ENCODE data around the gene CDC6.

The CDC6 gene

DNA sequence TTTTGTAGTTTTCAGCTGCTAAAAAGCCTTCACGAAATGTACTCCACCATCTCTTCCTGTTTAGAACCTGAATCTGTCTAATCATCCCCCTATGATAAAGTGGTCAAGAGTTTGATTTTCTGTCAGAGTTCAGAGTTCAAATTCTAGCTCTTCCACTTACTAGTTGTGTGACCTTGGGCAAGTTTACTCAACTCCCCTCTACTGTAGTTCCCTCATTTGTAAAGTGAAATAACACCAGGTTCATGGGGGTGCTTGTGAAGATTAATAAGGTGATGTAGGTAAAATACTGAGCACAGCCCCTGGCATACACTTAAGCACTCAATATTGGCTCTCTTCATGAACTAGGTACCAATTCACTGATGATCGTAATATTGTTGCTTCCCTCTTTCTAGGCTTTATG is 1.2 kb upstream of the CDC6 start:
- TF ChIP-seq, protein P1, sequence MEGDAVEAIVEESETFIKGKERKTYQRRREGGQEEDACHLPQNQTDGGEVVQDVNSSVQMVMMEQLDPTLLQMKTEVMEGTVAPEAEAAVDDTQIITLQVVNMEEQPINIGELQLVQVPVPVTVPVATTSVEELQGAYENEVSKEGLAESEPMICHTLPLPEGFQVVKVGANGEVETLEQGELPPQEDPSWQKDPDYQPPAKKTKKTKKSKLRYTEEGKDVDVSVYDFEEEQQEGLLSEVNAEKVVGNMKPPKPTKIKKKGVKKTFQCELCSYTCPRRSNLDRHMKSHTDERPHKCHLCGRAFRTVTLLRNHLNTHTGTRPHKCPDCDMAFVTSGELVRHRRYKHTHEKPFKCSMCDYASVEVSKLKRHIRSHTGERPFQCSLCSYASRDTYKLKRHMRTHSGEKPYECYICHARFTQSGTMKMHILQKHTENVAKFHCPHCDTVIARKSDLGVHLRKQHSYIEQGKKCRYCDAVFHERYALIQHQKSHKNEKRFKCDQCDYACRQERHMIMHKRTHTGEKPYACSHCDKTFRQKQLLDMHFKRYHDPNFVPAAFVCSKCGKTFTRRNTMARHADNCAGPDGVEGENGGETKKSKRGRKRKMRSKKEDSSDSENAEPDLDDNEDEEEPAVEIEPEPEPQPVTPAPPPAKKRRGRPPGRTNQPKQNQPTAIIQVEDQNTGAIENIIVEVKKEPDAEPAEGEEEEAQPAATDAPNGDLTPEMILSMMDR (IDR thresholded peaks at IDR 0.05; ENCODE audit: control insufficient read depth, extremely low read depth, insufficient read depth): no peak
- DNase-seq (ENCODE audit: low read depth): no peak

GRCh38 chr17:40287159-40287493 is 553 bp upstream of the CDC6 start:
- TF ChIP-seq, protein P1 (IDR thresholded peaks at IDR 0.05; ENCODE audit: control insufficient read depth, extremely low read depth, insufficient read depth): no peak
- peak overlapping the region; percentile 11; the same call in 1 of the 2 replicates for H3K4me3 ChIP-seq (ENCODE audit: low read depth, low read length)
- DNase-seq (ENCODE audit: low read depth): no peak

More for the DNA sequence above, 1.2 kb upstream of the CDC6 start:
- no peak overlapping the region for H3K4me3 ChIP-seq (ENCODE audit: low read depth, low read length)

DNA sequence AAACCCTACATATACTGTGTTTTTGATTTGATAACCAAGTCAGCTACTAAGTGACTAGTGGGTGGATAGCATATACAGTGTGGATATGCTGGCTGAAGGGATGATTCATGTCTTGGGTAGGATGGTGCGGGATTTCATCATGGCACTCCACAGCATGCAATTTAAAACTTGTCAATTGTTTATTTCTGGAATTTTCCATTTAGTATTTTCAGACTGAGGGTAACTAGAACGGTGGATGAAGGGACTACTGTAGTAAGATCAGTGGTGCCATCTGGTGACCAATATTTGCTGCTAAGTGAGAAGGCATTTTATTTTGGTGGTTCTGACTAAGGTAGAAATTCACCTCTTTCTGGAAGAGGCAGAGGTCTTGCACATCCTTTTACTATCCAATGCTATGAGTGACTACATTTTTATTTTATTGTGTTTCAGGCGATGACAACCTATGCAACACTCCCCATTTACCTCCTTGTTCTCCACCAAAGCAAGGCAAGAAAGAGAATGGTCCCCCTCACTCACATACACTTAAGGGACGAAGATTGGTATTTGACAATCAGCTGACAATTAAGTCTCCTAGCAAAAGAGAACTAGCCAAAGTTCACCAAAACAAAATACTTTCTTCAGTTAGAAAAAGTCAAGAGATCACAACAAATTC is 3.1 kb downstream of the CDC6 start:
- H3K4me3 ChIP-seq (ENCODE audit: low read depth, low read length): no peak overlapping the region
- DNase-seq (ENCODE audit: low read depth): peak; percentile 41
- TF ChIP-seq, protein P1 (IDR thresholded peaks at IDR 0.05; ENCODE audit: control insufficient read depth, extremely low read depth, insufficient read depth): peak; percentile 74

DNA sequence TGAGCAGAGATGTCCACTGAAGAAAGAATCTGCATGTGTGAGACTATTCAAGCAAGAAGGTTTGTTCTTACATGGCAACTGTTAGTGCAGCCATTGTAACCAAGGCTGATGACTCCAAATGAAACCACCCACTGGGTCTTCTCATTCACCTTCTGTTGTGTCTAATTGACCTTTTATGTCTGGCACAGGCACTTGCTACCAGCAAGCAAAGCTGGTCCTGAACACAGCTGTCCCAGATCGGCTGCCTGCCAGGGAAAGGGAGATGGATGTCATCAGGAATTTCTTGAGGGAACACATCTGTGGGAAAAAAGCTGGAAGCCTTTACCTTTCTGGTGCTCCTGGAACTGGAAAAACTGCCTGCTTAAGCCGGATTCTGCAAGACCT is 3.6 kb downstream of the CDC6 start:
- TF ChIP-seq, protein P1 (IDR thresholded peaks at IDR 0.05; ENCODE audit: control insufficient read depth, extremely low read depth, insufficient read depth): no peak
- H3K4me3 ChIP-seq (ENCODE audit: low read depth, low read length): no peak overlapping the region
- DNase-seq (ENCODE audit: low read depth): no peak

- no peak overlapping the region for H3K4me3 ChIP-seq (ENCODE audit: low read depth, low read length)
- no peak for DNase-seq (ENCODE audit: low read depth)
- TF ChIP-seq, protein P1 (IDR thresholded peaks at IDR 0.05; ENCODE audit: control insufficient read depth, extremely low read depth, insufficient read depth): no peak
Observed at GRCh38 chr17:40293363-40293762, 5.7 kb downstream of the CDC6 start.

DNA sequence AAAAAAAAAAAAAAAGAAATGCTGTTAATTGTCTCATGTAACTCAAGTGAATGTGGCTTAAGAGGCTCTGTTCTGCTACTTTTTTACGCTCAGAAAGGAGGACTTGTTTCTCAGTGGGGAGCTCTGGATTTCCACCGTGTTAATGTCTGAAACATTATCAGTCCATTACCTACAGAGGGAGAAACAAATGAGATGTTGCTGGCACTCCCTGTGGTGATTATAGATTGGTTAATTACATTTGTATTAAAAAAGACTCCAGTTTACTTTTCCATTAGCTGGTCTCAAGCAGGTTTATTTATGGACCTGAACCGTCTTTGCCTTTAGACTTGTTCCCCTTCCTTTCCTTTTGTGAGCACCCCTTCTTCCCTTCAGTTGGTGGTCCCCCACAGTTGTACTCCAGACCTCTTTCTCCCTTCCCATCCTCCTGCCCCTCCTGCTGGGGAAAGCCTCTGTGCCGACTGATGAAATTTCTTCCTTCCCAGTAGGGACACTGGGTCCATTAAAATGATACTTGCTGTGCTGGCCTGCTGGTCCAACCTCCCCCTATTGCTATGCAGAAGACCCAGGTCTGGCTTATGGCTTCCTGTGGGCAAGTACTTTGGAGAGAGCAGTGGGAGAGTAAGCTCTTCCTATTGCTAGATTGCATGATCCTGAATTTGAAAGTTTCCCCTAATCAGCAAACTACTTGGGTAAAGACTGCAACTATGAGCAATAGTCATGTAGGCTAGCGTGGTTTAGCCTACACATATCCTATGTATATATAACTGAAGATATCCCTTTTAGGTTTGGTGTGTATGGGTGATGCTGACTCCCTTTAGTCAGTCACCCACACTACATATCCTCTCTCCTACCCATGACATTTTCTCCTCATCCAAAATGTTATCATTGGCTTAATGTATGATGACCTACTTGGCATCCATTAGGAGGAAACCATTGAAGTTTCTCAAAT is 8.1 kb downstream of the CDC6 start:
- TF ChIP-seq, protein P1 (IDR thresholded peaks at IDR 0.05; ENCODE audit: control insufficient read depth, extremely low read depth, insufficient read depth): no peak
- no peak for DNase-seq (ENCODE audit: low read depth)
- H3K4me3 ChIP-seq (ENCODE audit: low read depth, low read length): no peak overlapping the region

All from LNCaP clone FGC (cell line).